Measurements from ENCODE around the gene TTC9B.

Gene TTC9B

DNA sequence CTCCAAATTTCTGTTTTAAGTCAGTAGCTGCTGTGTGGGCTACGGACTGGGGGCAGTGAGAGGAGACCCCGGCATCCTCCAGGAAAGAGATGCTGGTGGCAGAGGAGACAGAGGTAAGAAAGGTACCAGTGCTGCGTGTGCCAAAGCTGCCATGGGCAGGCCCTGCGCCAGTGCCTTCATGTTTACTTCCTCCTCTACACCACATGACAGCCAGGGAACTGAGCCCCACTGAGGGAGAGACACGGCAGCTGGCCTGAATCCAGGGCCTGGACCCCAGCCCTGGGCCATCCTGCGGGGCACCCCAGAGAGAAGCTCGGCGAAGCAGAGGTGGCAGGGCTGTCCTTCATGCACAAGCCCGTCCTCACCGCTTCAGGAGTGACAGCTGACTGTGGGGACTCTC, 31.0 kb upstream of the TTC9B start:
- FAIRE-seq (no peak), DNase-seq (ENCODE audit: low spot score) (no peak)

DNA sequence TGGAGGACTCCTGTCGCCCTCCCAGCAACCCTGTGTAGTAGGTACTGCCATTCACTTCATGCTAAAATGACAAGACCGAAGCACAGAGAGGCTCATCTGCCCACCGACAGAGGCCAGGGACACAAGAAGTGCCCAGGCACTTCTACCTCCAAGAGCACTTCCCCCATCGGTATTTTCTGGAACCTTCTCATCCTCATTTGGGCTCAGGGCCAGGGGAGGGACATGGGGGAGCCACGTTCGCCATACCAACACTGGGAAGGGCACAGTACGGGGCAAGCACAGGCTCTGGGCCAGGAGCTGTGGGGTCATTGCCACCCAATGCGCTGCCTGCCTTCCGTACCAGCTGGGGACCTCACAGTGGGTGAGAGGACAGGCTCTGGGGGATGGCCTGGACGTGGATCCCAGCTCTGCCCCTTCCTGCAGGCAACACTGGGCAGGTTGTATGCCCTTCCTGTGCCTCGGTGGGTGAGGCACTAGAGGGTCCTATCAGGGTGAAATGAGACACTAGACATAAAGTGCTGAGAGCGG, 29.6 kb upstream of the TTC9B start:
- FAIRE-seq: no peak
- DNase-seq (ENCODE audit: low spot score): no peak

DNA sequence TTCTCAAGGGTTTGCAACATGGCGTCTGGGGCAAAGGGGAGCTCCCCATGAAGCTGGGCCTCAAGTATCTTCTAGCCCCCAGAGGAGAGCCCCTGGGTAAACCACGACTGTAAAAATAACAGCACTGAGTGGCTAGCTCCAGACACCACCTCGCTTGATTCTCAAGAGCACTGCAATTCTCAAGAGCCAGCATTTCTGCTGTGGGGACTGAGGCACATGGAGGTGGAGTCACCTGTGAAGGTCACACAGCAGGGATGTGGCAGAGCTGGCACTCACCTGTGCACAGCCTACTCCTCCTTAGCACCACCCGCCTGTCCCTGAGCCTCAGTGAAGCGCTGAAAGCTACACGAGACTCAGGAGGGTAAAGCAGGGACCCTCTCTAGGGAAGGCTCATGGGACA, 29.0 kb upstream of the TTC9B start:
- no peak for DNase-seq (ENCODE audit: low spot score)
- FAIRE-seq: no peak

DNA sequence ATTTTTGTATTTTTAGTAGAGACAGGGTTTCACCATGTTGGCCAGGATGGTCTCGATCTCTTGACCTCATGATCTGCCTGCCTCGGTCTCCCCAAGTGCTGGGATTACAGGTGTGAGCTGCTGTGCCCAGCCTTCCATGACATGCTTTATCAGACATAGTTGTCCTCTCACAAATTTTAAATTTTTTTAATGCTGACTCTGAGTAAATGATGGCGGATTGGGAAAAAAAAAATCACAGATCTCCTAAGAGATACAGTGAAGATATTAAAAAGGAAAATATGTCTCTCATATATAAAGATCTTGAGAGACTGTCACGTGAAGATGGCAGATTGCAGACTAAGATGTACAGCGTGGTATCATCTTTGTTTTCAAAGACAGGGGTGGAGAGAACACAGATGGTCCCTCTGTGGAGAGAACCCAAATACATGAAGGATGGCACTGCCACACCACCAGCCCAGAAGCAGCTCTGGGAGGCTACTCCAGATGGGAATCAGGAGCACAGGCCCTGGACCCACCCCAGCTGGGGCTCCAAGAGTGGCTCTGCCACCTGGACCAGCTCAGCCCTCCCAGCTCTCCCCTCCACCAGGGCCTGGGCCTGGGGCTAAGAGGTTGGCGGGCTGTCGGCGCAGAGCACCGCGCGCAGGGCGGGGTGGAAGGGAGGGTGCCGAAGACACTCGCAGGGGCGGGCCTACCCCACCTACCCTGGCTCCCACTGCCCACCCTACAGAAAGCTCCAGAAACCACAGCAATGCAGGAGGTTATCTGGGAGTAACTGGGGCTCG, 28.3 kb upstream of the TTC9B start:
- FAIRE-seq: no peak
- DNase-seq (ENCODE audit: low spot score): no peak

GRCh38 chr19:40245506-40246128, 27.4 kb upstream of the TTC9B start:
- DNase-seq (ENCODE audit: low spot score) (no peak), FAIRE-seq (no peak)

DNA sequence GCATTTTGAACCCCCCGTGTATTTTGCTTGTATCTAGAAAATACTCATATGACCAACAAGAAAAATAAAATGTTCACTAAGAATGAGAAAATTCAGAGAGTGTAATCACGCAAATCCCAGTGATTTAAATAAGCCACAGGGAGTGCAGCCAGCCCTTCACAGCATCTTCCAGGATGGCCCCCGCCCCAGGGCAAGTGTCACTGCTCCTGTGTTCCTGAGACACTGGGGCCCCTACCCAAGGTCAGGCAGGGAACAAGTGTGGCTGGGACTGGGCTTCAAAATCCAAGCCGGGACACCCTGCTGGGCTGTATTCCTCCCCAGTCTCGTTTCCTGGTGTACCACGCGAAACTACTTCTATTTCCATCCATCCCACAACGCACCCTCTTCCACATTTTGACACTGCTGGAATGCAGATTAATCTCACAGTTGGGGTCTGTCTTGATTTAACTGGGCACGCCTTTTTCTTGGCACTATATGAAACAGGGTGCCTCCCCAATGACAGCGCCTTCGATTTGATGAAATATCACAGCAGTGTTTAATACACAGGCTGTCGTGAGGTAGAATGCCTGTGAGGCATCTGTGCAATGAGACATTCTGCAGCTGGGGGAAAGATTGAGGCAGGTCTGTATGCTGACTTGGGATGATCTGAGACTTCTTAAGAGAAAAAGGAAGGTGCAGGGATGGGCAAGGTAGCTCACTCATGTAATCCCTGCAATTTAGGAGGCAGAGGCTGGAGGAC, 26.6 kb upstream of the TTC9B start:
- DNase-seq (ENCODE audit: low spot score) (no peak), FAIRE-seq (no peak)

GRCh38 chr19:40243181-40243580, 25.0 kb upstream of the TTC9B start:
- DNase-seq (ENCODE audit: low spot score) (no peak), FAIRE-seq (no peak)

DNA sequence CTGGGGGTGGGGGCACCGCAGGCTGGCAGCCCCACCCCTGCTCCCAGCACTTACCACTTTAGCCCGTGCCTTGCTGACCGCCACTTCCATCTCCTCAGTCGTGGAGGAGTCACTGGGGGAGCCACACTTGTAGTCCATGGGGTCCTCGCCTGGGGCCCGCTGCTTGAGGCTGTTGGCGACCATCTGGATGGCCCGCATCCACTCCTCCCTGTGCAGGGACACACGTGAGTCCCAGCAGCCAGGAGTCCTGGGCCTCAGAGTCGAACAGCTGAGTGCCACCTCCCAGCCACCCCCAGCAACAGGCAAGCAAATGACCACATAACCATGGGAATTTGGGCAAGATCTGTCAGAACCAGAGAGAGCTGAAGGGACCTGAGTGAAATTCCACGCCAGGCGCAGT, 24.3 kb upstream of the TTC9B start:
- no peak for DNase-seq (ENCODE audit: low spot score)
- FAIRE-seq: no peak

- DNase-seq (ENCODE audit: low spot score) (no peak), FAIRE-seq (no peak)
Observed at GRCh38 chr19:40241809-40242384, 23.7 kb upstream of the TTC9B start.

- FAIRE-seq (no peak), DNase-seq (ENCODE audit: low spot score) (no peak)
Observed at GRCh38 chr19:40241125-40241808, 23.1 kb upstream of the TTC9B start.

GRCh38 chr19:40240332-40240731, 22.1 kb upstream of the TTC9B start:
- FAIRE-seq: no peak
- no peak for DNase-seq (ENCODE audit: low spot score)

GRCh38 chr19:40239415-40240226, 21.4 kb upstream of the TTC9B start:
- no peak for FAIRE-seq

DNA sequence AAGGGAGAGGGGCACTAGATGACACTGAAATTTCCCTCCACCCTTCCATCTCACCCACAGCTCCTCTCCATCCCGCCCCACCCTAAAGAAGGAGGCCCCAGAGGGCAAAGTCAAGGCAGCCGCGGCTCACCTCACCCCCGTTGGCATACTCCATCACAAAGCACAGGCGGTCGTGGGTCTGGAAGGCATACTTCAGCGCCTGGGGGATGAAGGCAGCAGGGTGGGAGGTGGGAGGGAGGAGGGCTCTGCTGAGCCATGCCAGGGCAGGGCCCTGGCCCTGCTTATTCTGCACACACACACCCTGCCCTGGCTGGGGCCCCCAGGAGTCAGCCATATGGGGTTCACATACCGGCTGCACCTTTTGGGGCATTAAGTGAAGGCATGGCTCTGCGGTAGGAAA, 20.6 kb upstream of the TTC9B start:
- FAIRE-seq (no peak), DNase-seq (ENCODE audit: low spot score) (no peak)

More at GRCh38 chr19:40239415-40240226, 21.4 kb upstream of the TTC9B start:
- no peak for DNase-seq (ENCODE audit: low spot score)

GRCh38 chr19:40237791-40238190, 19.6 kb upstream of the TTC9B start:
- DNase-seq (ENCODE audit: low spot score) (no peak), FAIRE-seq (no peak)

GRCh38 chr19:40236366-40236765, 18.2 kb upstream of the TTC9B start:
- FAIRE-seq (no peak), DNase-seq (ENCODE audit: low spot score) (no peak)

- FAIRE-seq (no peak), DNase-seq (ENCODE audit: low spot score) (no peak)
Observed at GRCh38 chr19:40236026-40236355, 17.8 kb upstream of the TTC9B start.

DNA sequence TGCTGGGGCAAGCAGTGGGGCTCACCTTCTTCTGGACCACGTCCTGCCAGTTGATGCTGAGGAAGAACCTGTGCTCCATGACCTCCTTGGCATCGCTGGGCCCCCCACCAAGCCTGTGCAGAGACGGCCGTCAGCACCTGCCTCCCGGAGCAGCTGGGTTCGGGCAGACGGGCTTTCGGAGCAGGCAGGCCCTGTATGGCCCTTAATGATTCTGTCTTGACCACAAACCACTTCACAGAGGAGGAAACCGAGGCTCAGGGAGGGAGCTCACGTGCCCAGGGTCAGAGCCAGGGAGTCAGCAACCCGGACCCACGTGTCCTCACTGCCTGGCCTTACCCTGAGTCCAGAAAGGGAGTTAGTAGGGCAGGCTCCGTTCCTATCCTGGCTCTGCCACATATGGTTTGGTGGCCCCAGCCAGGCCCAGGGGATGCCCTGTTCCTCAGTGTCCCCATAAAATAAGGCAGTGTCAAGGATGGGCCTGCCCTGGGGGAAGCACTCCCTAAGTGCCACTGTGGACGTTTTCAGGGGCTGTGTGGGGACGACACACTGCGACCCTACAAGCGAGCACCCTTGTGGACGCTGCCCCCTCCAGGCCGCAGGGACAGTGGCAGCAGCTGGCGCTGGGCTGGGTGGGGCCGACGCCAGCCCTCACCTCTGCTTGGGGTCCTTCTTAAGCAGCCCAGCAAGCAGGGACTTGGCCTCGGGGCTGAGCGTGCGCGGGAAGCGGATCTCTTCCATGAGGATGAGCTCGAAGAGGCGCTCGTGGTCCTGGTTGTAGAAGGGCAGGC, 17.2 kb upstream of the TTC9B start:
- FAIRE-seq (no peak), DNase-seq (ENCODE audit: low spot score) (no peak)

DNA sequence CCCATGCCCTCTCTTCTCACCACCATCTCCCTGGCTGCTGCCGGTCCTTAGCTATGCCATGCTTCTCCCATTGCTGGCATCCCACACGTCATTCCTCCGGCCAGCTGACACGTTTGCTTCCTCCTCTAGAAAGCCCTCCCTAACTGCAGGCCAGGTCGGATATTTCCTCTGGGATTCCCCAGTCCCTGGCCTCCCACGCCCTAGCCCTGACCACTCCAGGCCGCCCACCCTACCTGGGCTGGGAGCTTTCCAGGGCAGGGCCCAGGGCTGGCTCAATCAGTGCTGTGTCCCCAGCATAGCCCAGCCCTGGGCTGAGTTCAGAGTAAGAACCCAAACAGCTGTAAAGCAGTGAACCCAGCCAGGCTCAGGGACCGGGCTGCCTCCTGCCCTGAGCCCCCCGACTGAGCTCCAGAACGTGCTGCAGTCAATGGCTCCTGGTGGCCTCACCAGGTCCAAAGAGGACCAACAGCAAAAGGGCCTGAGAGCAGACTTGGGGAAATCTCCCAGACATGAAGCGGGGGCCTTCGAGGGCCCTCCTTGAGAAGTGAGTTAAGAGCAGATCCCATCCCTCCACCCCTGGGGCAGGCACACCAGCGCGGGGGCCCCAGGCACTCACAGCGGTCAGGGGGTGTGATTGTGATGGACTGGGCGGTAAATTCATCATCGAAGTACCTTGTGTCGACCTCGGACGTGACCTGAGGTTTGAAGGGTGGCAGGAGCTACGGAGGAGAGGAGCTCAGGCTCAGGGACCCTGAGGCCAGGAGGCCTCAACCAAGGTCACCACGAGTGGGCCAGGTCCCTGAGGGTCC, 16.4 kb upstream of the TTC9B start:
- DNase-seq (ENCODE audit: low spot score) (no peak), FAIRE-seq (no peak)

- FAIRE-seq (no peak), DNase-seq (ENCODE audit: low spot score) (no peak)
Observed at GRCh38 chr19:40233811-40234389, 15.7 kb upstream of the TTC9B start.

All from urothelium cell line (cell line).